Gastroesophageal sphincter (tissue), 4 donors: ENCODE measurements around the gene GIT1. TPM values are rescaled to one million over a fixed set of nuclear protein-coding genes. Genes with fewer than 3 reads are reported as not detected.

Experiments used
- ATAC-seq: fragments of 150-250 bp; one replicate; pipeline ENCODE4 v1.9.1; 2016; ENCODE audit warnings: mild to moderate bottlenecking, moderate library complexity
- H3K27ac ChIP-seq, 4 donors: fragments of 200-600 bp; sonication (generic) in 3 of 4; 1 replicate in 3 of 4; 2 replicates in 1 of 4; pipeline ENCODE4 v1.5.1; 2016 to 2019
- H3K27me3 ChIP-seq: fragments of 200-600 bp; sonication (generic); one replicate; pipeline ENCODE4 v1.5.1; 2019
- H3K36me3 ChIP-seq, 2 donors: fragments of 200-600 bp; sonication (generic); one replicate each; pipeline ENCODE4 v1.5.1; 2019; ENCODE audit warnings: control low read depth in 1 of 2
- H3K4me1 ChIP-seq, 3 donors: fragments of 200-600 bp; sonication (generic); 1 replicate in 2 of 3; 2 replicates in 1 of 3; pipeline ENCODE4 v1.5.1; 2016 to 2019; ENCODE audit warnings: control low read depth in 2 of 3
- H3K4me3 ChIP-seq, 2 donors: fragments of 200-600 bp; sonication (generic); one replicate each; pipeline ENCODE4 v1.5.1; 2019; ENCODE audit warnings: mild to moderate bottlenecking in 1 of 2, moderate library complexity in 1 of 2
- H3K9me3 ChIP-seq, 3 donors: fragments of 200-600 bp; sonication (generic); one replicate each; pipeline ENCODE4 v1.5.1; 2017 to 2019; ENCODE audit warnings: control low read depth in 2 of 3
- CTCF ChIP-seq, 4 experiments: fragments of 200-600 bp in 2 of 4; fragments of 450-650 bp in 2 of 4; sonication (generic) in 1 of 4; IDR thresholded peaks; one replicate each; pipeline ENCODE4 v1.5.1; 2017 to 2019; ENCODE audit warnings: antibody characterized with exemption in 4 of 4, mild to moderate bottlenecking in 2 of 4, moderate library complexity in 2 of 4
- EP300 ChIP-seq: sonication (generic); formaldehyde crosslinking; IDR thresholded peaks from one replicate; pipeline ENCODE4 v1.6.1; 2017; ENCODE audit warnings: antibody characterized with exemption, mild to moderate bottlenecking
- POLR2A ChIP-seq, 2 donors: fragments of 450-650 bp; IDR thresholded peaks; one replicate each; pipeline ENCODE4 v1.6.1; 2017; ENCODE audit warnings: antibody characterized with exemption in 2 of 2, mild to moderate bottlenecking in 2 of 2, moderate library complexity in 1 of 2
- POLR2AphosphoS5 ChIP-seq: sonication (generic); formaldehyde crosslinking; IDR thresholded peaks from one replicate; pipeline ENCODE4 v1.6.1; 2017; ENCODE audit warnings: antibody characterized with exemption
- WGBS, 2 donors: methylation state at CpG; one replicate each; pipeline ENCODE4 v1.1.5; 2018; ENCODE audit warnings: low coverage in 1 of 2; 5-methylcytosine and 5-hydroxymethylcytosine counted together
- total RNA-seq, 4 donors: library from RNA; depleted of rRNA; stranded (reverse); fragments of >200 nt; gene quantifications; one replicate each; pipeline ENCODE4 v1.1.0, GENCODE V29; 2016

GIT1 gene
- total RNA-seq, 4 donors from 2014 or later: 30.4 to 47.8 (median 35.8) TPM

- no peak overlapping the region for H3K27ac ChIP-seq
- no peak for ATAC-seq
- peaks cover 4 to 40% of the 10 kb centered on the region in 2 donors for H3K36me3 ChIP-seq
- WGBS, 2 donors: 62 to 79% methylated on average over 1 of the region's 1 CpG
- H3K27me3 ChIP-seq: no peaks in the 10 kb centered on the region
- H3K4me3 ChIP-seq: no peak overlapping the region
- peaks cover 0 to 23% (median 5%) of the 10 kb centered on the region in 3 donors for H3K4me1 ChIP-seq
- no peaks in the 10 kb centered on the region for H3K9me3 ChIP-seq
- no peak for TF ChIP-seq CTCF (IDR thresholded peaks at IDR 0.05)
- no peak for TF ChIP-seq POLR2AphosphoS5
- no peak for TF ChIP-seq EP300
- TF ChIP-seq POLR2A (IDR thresholded peaks at IDR 0.05): no peak
These were observed 43.4 kb downstream of the GIT1 start for GRCh38 chr17:29546085-29546484.

GRCh38 chr17:29544066-29544465 is 45.4 kb downstream of the GIT1 start:
- no peak for ATAC-seq
- peaks cover 4 to 57% of the 10 kb centered on the region in 2 donors for H3K36me3 ChIP-seq
- H3K27me3 ChIP-seq: no peaks in the 10 kb centered on the region
- WGBS, 2 donors: 72 to 100% methylated on average over 1 to 4 of the region's 4 CpGs
- no peak for TF ChIP-seq POLR2AphosphoS5
- no peak for TF ChIP-seq POLR2A (IDR thresholded peaks at IDR 0.05)
- TF ChIP-seq EP300: no peak
- no peak for TF ChIP-seq CTCF (IDR thresholded peaks at IDR 0.05)
- H3K27ac ChIP-seq: no peak overlapping the region
- H3K4me1 ChIP-seq: peaks cover 0 to 12% (median 2%) of the 10 kb centered on the region in 3 donors
- no peak overlapping the region for H3K4me3 ChIP-seq
- H3K9me3 ChIP-seq: no peaks in the 10 kb centered on the region

GRCh38 chr17:29533976-29534375 is 55.5 kb downstream of the GIT1 start:
- Histone ChIP-seq H3K4me3 (no peak overlapping the region), H3K9me3 (no peaks in the 10 kb centered on the region), H3K27ac (no peak overlapping the region), H3K4me1 (no peaks in the 10 kb centered on the region), H3K27me3 (no peaks in the 10 kb centered on the region), H3K36me3 (peaks cover 0 to 92% of the 10 kb centered on the region in 2 donors)
- ATAC-seq: no peak
- 78 to 83% methylated on average over 7 to 8 of the region's 8 CpGs for WGBS, 2 donors
- TF ChIP-seq EP300 (no peak), POLR2A (IDR thresholded peaks at IDR 0.05) (no peak), POLR2AphosphoS5 (no peak)

- H3K27me3 ChIP-seq: no peaks in the 10 kb centered on the region
- no peaks in the 10 kb centered on the region for H3K9me3 ChIP-seq
- ATAC-seq: no peak
- no peak overlapping the region for H3K4me3 ChIP-seq
- H3K27ac ChIP-seq: no peak overlapping the region
- H3K36me3 ChIP-seq: peaks cover 0 to 92% of the 10 kb centered on the region in 2 donors
- no peaks in the 10 kb centered on the region for H3K4me1 ChIP-seq
- TF ChIP-seq CTCF (IDR thresholded peaks at IDR 0.05) (no peak), EP300 (no peak), POLR2AphosphoS5 (no peak), POLR2A (IDR thresholded peaks at IDR 0.05) (no peak)
- WGBS, 2 donors: 88% methylated on average over 2 of the region's 3 CpGs; no CpG with 5 or more reads in 1 of the 2 donors
These were observed 63.1 kb downstream of the GIT1 start for GRCh38 chr17:29526322-29526721.

- H3K27me3 ChIP-seq: no peaks in the 10 kb centered on the region
- 97% methylated on average over 3 of the region's 3 CpGs for WGBS, 2 donors
- H3K27ac ChIP-seq: no peak overlapping the region
- ATAC-seq: no peak
- TF ChIP-seq EP300: no peak
- TF ChIP-seq CTCF (IDR thresholded peaks at IDR 0.05): no peak
- no peak for TF ChIP-seq POLR2AphosphoS5
- no peak for TF ChIP-seq POLR2A (IDR thresholded peaks at IDR 0.05)
- peaks cover 0 to 90% of the 10 kb centered on the region in 2 donors for H3K36me3 ChIP-seq
- H3K4me1 ChIP-seq: no peaks in the 10 kb centered on the region
- no peak overlapping the region for H3K4me3 ChIP-seq
- no peaks in the 10 kb centered on the region for H3K9me3 ChIP-seq
These were observed 64.8 kb downstream of the GIT1 start for GRCh38 chr17:29524692-29525091.

Other genes starting within 250 kb of the GIT1 start
- 10 to 100 TPM; 57.9 to 72.2 (median 65.1) TPM for gene TAOK1, start 199.3 kb downstream of the GIT1 start, total RNA-seq
- 10 to 100 TPM in 3 of 4 donors, 1 to 10 TPM in 1; 5.4 to 12.6 (median 11.1) TPM for gene ABHD15, start 22.6 kb downstream of the GIT1 start, total RNA-seq
- 10 to 100 TPM; 41.5 to 57.3 (median 52.1) TPM for gene TP53I13, start 20.9 kb downstream of the GIT1 start, total RNA-seq
- 10 to 100 TPM in 2 of 4 donors, 1 to 10 TPM in 2; 4.4 to 22.8 (median 10.0) TPM for gene ANKRD13B, start 3.5 kb upstream of the GIT1 start, total RNA-seq
- 100 to 1,000 TPM in 1 of 4 donors, 10 to 100 TPM in 3; 18.1 to 138 (median 39.4) TPM for gene CORO6, start 33.3 kb upstream of the GIT1 start, total RNA-seq